HG03066 (cell line): ENCODE data around the gene REP15.
"Not testable (repeated sequence)": the region's sequence is repeated elsewhere in the genome, so short reads cannot be mapped to it uniquely, and the experiment has no call there.

Experiments used
- ATAC-seq: cut with Tn5 transposase; IDR thresholded peaks from one replicate; pipeline ENCODE4 v1.9.1; 2021; ENCODE audit warnings: low read depth; ENCODE audit not compliant: unreplicated experiment

REP15 gene

GRCh38 chr12:27696293-27696652 is at the start of gene REP15:
TSS of gene REP15 (plus strand) at chr12:27696447. CDS start at chr12:27696563, 116 bp downstream.
- no peak for ATAC-seq

GRCh38 chr12:27650011-27650410 is 46.2 kb upstream of the REP15 start:
- no peak for ATAC-seq

- no peak for ATAC-seq
Measured at GRCh38 chr12:27651201-27651600, 45.0 kb upstream of the REP15 start.

- no peak for ATAC-seq
Measured at GRCh38 chr12:27652174-27652763, 44.0 kb upstream of the REP15 start.

- no peak for ATAC-seq
Measured at GRCh38 chr12:27653661-27654060, 42.6 kb upstream of the REP15 start.

- ATAC-seq, result not testable (repeated sequence)
Measured at GRCh38 chr12:27655476-27655875, 40.8 kb upstream of the REP15 start.

GRCh38 chr12:27657296-27657695 is 39.0 kb upstream of the REP15 start:
- no peak for ATAC-seq

GRCh38 chr12:27665704-27666103 is 30.5 kb upstream of the REP15 start:
- no peak for ATAC-seq

- no peak for ATAC-seq
Measured at GRCh38 chr12:27666510-27666909, 29.7 kb upstream of the REP15 start.

- ATAC-seq, result no peak
Measured at GRCh38 chr12:27667540-27667939, 28.7 kb upstream of the REP15 start.

- ATAC-seq, result no peak
Measured at GRCh38 chr12:27672051-27672450, 24.2 kb upstream of the REP15 start.

- no peak for ATAC-seq
Measured at GRCh38 chr12:27672643-27673042, 23.6 kb upstream of the REP15 start.

GRCh38 chr12:27673101-27673718 is 23.0 kb upstream of the REP15 start:
- no peak for ATAC-seq

GRCh38 chr12:27674989-27675388 is 21.3 kb upstream of the REP15 start:
- ATAC-seq, result no peak

GRCh38 chr12:27680619-27681018 is 15.6 kb upstream of the REP15 start:
- no peak for ATAC-seq

- ATAC-seq, result no peak
Measured at GRCh38 chr12:27682534-27682933, 13.7 kb upstream of the REP15 start.

GRCh38 chr12:27685274-27685673 is 11.0 kb upstream of the REP15 start:
- no peak for ATAC-seq

- ATAC-seq, result no peak
Measured at GRCh38 chr12:27686147-27686546, 10.1 kb upstream of the REP15 start.

- ATAC-seq, result no peak
Measured at GRCh38 chr12:27688671-27689070, 7.6 kb upstream of the REP15 start.

- no peak for ATAC-seq
Measured at GRCh38 chr12:27689558-27690180, 6.6 kb upstream of the REP15 start.

- ATAC-seq, result no peak
Measured at GRCh38 chr12:27693403-27693802, 2.8 kb upstream of the REP15 start.
